Uterus (tissue), 2 donors: ENCODE data around the gene EPS8L2.

Experiments used
- POLR2A ChIP-seq, 2 donors: fragments of 450-650 bp; IDR thresholded peaks; one replicate each; pipeline ENCODE4 v1.6.1; 2016; ENCODE audit warnings: antibody characterized with exemption in 2 of 2, mild to moderate bottlenecking in 1 of 2, moderate library complexity in 1 of 2
- TF ChIP-seq, protein P1 (sequence below), 4 experiments: fragments of 200-600 bp in 2 of 4; fragments of 450-650 bp in 2 of 4; sonication (generic) in 2 of 4; IDR thresholded peaks; one replicate each; pipeline ENCODE4 v1.5.1; 2016 to 2019; ENCODE audit warnings: antibody characterized with exemption in 4 of 4, mild to moderate bottlenecking in 2 of 4, moderate library complexity in 1 of 4

GRCh38 chr11:749731-750130 is 43.7 kb downstream of the EPS8L2 start:
- TF ChIP-seq, protein P1, sequence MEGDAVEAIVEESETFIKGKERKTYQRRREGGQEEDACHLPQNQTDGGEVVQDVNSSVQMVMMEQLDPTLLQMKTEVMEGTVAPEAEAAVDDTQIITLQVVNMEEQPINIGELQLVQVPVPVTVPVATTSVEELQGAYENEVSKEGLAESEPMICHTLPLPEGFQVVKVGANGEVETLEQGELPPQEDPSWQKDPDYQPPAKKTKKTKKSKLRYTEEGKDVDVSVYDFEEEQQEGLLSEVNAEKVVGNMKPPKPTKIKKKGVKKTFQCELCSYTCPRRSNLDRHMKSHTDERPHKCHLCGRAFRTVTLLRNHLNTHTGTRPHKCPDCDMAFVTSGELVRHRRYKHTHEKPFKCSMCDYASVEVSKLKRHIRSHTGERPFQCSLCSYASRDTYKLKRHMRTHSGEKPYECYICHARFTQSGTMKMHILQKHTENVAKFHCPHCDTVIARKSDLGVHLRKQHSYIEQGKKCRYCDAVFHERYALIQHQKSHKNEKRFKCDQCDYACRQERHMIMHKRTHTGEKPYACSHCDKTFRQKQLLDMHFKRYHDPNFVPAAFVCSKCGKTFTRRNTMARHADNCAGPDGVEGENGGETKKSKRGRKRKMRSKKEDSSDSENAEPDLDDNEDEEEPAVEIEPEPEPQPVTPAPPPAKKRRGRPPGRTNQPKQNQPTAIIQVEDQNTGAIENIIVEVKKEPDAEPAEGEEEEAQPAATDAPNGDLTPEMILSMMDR (IDR thresholded peaks at IDR 0.05), result no peak
- TF ChIP-seq POLR2A (IDR thresholded peaks at IDR 0.05), result no peak
